Dermis blood vessel endothelial cell (primary cell): Measurements from ENCODE around the gene ZC3H13. TPM values are rescaled to one million over a fixed set of nuclear protein-coding genes. Genes with fewer than 3 reads are reported as not detected.
"Not testable (repeated sequence)": the region's sequence is repeated elsewhere in the genome, so short reads cannot be mapped to it uniquely, and the experiment has no call there.

Experiments
- DNase-seq: peaks from one replicate; pipeline ENCODE4 v3.0.0; 2010
- total RNA-seq: library from RNA; depleted of rRNA; stranded (reverse); fragments of >200 nt; gene quantifications from 2 replicates; pipeline ENCODE4 v1.2.3, GENCODE V29; 2014

The ZC3H13 gene
- total RNA-seq, 1 donor from 2014 or later, result 14.1 TPM

DNA sequence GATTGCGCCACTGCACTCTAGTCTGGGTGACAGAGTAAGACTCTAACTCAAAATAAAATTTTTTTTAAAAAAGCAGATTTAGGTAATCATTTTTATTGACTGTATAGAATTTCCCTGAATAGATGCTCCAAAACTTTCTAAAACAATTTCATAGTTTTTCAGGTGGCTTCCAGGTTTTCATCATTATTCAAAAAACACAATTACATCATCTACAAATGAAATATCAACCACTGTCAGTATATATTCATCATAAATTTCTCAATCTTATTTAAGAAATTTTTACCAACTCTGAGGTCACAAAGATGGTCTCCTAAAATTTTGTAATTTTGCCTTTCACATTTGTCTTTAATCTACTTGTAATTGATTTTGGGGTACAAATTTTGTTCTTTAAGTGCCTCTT, 48.1 kb downstream of the ZC3H13 start:
- no peak for DNase-seq

DNA sequence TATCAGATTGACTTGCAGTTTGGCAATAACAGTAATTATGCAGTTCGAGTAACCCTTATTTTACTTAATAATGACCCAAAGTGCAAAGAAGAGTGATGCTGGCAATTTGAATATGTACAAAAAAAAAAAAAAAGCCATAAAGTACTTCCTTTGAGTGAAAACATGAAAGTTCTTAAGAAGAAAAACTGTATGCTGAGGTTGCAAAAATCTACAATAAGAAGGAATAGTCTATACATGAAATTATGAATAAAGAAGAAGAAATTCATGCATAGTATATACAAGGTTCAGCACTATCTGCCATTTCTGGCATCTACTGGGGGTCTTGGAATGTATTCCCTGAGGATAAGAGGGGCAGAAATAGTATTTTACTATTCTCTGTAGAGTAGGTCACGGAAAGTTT, 55.9 kb downstream of the ZC3H13 start:
- no peak for DNase-seq

DNA sequence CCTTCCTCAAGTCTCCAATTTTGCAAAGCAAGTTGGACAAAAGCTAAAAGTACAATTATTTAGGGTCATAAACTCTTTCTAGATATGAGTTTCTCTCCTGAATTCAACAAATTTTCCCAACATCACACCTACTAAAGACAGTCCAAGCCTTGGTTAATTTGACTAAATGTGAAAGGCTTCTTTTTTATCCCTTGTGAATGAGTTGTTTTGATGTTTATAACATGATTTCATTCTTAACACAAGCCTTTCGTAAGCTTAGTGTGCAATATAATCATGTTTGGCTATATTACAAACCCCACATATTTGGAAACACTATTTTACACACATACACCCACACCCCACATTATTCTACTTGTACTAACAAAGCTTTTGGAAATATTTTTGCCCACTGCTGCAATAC, 57.3 kb downstream of the ZC3H13 start:
- DNase-seq, result no peak

DNA sequence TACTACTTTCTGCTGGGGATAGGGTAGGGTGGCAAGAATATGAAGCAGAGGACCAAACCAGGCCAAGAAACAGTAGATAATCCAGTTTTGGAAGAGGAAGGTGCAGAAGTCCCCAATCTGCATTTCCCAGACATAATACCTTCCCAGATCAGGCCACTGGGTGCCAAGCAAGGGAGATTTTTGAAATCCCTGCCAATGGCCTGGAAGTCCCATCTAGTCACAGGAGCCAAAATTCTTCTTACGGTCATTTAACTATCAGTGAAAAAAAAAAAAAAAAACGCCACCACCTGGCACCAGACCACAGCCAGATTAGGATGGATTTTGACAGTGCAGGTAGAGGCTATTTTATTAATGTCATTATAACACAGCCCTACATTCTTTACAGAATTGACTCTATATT, 57.8 kb downstream of the ZC3H13 start:
- no peak for DNase-seq

DNA sequence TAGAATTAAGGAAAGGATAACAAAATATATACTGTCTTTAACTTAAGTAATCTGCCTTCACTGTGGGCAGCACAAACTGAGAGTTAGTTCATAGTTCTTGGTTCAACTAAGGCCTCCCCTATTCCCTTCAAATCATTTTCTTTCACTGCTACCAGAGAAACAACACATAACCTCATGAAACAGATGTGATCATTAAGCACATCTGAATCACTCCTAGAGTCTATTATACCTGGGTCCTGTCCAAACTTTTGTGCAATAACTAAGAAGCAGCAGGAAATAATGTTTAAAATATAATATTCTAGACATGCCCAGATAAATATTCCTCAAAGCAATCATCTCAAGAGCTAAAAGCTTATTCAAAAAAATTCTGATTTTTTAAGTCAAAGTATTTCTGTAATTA, 62.9 kb downstream of the ZC3H13 start:
- no peak for DNase-seq

DNA sequence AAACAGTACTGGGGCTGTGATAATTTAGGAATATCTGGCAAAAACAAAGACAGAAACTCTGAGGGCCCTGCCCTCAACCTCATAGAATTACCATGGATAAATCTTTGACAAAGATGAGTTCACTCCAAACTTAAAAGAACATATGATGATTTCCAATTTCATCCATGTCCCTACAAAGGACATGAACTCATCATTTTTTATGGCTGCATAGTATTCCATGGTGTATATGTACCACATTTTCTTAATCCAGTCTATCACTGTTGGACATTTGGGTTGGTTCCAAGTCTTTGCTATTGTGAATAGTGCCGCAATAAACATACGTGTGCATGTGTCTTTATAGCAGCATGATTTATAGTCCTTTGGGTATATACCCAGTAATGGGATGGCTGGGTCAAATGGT, 71.4 kb downstream of the ZC3H13 start:
- not testable (repeated sequence) for DNase-seq

DNA sequence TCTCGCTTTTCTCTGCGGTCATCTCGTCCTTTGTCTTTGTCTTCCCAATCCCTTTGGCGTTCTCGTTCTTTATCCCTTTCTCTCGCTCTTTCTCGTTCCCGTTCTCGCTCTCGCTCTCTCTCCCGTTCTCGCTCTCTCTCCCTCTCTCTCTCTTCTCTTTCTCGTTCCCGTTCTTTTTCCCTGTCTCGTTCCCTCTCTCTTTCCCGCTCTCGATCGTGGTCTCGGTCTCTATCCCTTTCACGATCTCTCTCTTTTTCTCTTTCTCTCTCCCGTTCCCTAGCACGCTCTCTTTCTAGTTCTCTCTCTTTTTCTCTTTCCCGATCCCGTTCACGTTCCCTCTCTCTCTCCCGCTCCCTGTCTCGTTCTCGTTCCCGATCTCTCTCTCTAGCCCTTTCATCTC, 77.2 kb downstream of the ZC3H13 start:
- no peak for DNase-seq

DNA sequence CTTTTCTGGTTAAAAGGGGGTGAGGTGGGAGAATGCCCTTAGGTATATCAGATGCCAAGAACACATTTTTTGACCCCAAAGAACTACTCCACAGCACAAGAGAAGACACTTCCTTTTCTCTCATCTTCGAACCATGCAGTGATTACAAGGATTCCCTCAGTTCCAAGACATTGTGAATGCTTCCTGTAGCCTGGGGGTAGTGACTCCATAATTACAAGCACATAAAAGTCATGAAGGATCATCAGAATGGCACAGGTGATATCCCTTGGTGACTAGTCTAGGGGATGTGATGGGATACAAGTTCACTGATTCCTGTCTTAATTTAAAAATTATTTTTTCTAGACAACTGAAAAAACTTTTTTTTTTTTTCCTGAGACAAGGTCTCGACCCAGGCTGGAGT, 78.0 kb downstream of the ZC3H13 start:
- no peak for DNase-seq

DNA sequence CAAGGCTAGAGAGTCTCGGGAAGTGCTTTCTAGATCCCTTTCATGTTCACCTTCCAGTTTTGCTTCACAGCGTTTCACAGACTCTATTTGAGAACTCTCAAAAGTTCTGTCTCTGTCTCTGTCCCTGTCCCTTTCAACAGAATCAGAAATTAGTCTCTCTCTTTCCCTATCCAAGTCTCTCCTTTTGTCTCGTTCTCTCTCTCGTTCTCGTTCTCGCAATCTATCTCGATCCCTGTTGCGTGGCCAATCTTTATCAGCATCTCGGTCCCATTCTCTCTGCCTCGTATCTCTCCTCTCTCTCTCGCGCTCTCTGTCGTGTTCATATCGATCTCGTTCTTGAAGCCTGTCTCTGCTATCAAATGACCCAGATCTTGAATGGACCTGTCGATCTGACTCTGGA, 85.0 kb downstream of the ZC3H13 start:
- no peak for DNase-seq

DNA sequence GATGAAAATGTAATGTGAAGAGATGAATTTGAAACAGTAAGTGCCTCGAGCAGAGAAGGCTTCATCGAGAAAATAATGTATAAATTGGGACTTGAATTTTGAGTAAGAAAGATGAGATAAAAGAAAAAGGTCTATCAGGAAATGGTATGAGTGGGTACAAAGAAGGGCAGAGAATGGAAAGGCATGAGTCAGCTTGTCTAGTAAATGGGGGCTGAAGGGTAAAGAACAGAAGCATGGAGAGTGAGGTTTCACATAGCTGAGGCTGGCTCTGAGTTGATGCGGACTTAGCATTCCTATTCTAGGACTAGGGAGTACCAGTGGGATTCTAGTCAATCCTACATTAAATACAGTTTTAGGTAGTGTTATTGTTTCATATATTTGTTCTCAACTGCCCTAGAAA, 85.8 kb downstream of the ZC3H13 start:
- DNase-seq, result no peak

DNA sequence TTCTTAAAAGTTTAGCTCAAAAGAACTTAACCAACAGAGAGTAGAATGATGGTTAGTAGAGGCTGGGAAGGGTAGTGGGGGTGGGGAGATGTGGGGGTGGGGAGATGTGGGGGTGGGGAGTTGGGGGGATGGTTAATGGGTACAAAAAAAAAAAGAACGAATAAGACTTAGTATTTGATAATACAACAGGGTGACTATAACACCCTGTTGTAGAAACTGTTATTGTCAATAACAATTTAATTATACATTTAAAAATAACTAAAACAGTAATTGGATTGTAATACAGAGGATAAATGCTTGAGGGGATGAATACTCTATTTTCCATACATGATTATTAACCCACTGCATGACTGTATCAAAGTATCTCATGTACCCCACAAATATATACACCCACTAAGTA, 91.1 kb downstream of the ZC3H13 start:
- no peak for DNase-seq

DNA sequence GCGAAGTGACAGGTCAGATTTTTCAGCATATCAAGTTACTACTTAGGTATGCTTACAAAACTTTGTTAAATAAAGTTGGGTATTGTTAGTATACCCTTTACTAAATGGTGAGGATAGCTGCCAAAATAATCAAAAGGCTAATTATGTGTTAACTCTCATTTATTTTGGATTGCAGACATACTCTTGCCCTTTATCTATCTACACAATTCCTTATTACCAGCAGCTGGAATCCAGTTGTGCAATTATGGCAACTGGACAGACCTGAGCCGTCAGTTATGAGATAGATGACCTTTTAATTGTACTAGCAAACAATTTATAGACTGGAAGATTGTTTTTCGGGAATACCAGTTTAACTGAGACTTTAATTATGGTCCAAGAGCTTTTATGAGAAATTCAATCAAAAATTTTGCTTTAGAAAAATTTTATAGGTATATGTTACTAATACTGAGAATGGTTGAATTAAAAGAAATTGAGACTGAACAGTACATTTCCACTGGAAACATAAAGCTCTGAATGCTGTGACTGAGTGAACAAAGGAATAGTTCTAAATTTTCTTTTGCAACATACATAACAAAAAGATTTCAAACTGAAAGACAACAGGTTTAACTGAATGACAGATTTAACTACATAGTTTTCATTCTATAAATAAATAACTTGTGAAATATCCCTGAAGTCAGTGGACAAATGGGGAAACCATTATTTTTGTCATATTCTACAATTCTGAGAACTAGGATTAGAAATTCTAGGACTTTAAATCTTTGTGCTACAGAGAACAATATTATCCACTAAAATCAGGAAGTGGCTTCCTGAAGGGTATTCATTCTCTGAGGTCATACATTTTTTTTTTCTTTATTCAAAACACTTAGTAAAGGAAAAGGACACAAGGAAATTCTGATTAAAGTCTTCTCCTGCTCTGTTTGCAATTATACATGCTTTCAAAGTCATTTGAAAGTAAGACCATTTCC, 97.4 kb downstream of the ZC3H13 start:
- DNase-seq, result peak; percentile 40

DNA sequence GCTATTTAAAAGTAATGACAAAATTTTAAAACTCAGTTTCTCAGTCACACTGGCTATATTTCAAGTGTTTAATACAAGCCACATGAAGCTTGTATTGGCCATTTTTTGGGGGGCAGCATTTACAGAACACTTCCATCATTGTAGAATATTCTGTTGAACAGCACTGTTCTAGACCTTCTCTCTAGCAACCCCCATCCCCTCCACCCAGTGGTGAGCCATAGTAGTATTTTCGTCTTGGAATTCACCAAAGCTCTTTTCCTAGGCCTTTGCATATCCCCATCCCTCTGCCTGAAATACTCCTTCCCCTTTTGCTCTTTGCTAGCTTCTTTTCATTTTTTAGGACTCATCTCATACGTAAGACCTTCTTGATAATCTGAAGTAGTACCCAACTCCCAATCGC, 99.5 kb downstream of the ZC3H13 start:
- no peak for DNase-seq

DNA sequence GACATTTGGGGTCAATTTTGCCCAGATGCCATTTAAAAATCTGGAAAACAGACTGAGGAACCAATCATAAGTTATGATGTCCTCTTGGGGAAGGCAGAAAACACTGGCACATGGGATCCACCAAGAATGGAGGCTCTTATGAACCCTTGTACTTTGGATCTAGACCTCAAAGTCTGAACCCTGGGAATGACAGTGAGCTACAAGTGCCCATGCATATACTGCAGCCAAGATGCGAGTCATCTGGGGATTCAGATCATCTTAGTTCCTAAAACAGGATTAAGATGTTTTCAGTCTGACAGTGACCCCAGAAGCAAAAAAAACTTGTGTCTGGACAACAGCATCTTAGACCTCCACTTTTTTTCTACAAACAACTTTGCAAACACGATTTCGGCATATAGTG, 100.8 kb downstream of the ZC3H13 start:
- DNase-seq, result no peak

DNA sequence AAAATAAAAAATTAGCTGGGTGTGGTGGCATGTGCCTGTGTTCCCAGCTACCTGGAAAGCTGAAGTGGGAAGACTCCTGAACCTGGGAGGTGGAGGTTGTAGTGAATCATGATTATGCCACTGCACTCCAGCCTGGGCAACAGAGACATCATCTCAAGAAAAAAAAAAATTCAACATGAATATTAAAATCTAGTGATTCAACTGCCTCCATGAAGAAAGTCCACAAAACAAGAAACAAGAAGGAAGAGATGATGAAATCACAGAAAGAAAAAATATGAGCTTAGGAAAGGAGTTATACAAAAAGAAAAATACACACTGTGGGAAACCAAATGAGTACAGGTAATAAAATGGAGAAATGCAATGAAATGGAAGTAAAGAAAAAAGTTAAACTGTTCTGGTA, 101.4 kb downstream of the ZC3H13 start:
- no peak for DNase-seq

DNA sequence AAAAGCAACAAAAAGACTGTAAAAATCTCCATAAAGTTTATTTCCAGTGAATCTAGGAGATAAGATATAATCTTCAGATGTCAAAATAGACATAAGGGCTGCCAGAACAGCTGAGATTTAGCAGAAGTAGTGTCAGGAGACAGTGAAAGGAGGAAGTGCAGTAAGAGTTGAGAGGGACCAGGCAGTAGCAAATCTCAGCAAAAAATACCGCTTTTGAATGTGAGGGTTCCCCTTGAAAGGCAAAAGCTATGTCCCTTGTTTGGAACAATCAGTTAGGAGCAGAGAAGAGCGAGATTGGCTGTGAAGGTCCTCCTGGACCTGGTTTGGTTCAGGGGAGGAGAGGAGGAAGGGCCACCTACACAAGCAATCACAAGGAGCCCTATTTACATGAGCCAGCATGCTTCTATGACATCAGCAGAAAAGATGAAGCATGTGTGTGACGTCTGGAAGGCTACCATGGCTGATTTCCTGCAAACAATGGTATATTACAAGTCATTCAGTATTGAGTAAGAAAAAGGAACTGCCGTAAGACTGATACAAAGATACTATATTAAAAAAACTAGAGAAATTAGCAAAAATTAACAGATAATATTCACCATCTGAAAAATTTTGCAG, 102.1 kb downstream of the ZC3H13 start:
- DNase-seq, result no peak

DNA sequence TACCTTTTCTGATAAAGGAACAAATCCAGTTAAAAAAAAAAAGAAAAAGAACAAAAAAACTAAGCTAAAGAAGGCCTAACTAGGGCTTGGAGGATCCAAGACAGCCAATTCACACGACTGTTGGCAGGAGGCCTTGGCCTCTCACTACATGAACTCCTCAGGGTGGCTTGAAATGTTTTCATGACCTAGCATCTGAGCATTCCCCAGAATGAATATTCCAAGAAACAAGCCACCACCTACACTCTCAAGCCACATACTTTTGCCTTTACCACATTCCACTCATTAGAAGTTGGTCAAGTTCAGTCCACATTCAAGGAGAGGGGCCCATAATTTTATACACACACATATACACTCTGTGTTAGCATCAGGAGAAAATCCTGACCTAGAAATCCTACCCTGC, 103.4 kb downstream of the ZC3H13 start:
- no peak for DNase-seq

DNA sequence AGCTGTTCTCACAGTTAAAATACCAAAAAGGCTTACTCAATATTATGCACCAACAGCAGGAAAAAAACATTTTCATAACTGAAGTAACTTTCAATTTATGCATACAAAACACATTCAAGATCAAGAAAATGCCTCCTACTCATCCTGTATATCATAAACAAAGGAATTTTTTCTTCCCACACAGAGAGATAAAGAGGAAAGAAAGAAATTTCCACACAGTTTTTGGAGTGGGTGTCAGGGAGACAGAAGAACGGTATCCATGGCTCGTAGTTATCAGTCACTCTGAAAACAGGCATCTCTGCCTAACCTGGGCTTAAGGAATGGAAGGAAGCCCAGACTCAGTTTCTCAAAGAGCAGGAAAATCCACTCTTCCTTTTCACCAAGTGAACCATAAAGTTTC, 108.6 kb downstream of the ZC3H13 start:
- DNase-seq, result no peak

DNA sequence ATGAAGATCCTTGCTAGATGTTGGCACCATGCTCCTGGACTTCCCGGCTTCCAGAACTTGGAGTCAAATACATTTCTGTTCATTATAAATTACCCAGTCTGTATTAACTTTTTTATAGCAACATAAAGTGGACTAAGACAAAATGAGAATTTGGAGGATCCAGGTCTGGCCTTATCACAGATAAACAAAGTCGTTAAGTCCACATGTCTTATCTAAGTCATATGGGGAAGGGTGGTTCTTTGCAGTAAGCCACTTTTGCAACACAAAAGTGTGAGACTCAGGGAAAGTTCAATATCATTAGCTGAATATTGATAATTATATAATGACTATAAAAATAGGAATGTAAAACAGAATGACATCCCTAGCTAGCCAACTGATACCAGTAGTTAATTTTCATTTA, 109.4 kb downstream of the ZC3H13 start:
- DNase-seq, result no peak

DNA sequence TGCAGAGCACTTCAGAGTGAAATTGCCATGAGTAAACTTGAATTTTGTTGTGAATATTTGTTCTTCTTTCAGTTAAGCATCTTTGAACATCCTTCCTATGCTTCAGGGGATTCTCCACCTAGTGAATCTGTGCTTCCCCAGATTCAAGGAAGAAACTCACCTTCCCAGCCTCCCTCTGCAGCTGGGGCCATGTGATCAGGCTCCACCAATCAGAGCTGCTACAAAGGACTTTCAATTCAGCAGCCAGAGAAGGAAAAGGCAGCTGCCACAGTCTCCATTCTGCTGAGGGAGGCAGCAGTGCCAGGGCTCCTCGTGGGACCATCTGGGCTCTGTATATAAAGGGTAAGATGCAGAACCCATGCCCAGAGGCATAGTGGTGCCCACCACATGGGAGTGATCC, 111.3 kb downstream of the ZC3H13 start:
- no peak for DNase-seq

DNA sequence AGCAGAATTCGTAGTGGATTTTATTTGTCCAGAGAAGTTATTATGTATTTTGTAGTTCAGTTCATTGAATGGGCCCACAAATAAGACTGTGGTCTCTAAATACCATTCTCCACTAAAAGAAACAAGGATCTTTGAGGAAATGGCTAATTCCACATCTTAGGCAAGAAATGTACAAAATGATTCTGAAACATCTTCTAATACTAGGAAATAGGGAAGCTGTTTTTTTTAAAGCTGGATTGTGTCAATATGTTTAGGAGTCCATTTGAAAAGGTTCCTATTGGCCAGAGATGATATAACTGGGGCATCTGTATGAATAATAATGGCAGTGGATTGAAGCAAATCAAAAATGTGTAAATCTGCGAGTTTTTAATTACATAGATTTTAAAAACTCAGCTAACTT, 112.5 kb downstream of the ZC3H13 start:
- DNase-seq, result no peak

DNA sequence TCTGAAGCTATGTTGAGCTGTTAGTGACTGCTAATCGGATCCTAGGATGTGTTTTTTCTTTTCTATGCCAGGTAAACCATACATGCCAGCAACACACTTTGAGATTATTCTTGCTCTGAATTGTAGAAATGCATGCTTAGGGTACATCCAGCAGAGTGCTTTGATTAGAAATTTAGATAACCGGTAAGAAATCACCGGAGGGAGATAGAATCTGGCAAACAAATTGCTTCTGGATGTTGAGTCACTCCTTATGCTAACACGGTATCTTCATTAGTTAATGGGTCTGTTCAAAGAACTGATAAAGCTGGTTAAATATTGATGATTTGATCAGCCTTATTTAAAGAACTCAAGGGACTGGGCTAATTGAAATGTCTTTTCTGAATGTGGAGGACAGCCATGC, 115.9 kb downstream of the ZC3H13 start:
- no peak for DNase-seq

DNA sequence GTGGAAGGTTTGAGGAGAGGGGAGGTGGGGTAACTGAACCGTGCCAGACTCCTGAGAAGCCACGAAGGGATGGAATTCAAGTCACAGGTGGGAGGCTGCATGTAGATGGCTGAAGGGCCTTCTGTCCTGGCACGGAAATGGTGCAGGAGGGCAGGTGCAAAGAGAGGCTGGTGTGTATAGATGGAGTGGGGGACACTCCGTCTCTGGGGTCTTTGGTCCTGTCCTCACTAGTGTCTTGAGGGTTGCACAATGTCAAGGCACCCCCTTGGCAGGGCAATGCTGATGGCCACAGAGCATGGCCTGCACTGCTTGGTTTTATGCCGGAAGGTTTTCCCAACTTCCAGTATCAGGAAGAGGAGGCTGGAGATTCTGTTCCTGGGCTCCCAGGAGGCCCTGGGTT, 118.3 kb downstream of the ZC3H13 start:
- no peak for DNase-seq

DNA sequence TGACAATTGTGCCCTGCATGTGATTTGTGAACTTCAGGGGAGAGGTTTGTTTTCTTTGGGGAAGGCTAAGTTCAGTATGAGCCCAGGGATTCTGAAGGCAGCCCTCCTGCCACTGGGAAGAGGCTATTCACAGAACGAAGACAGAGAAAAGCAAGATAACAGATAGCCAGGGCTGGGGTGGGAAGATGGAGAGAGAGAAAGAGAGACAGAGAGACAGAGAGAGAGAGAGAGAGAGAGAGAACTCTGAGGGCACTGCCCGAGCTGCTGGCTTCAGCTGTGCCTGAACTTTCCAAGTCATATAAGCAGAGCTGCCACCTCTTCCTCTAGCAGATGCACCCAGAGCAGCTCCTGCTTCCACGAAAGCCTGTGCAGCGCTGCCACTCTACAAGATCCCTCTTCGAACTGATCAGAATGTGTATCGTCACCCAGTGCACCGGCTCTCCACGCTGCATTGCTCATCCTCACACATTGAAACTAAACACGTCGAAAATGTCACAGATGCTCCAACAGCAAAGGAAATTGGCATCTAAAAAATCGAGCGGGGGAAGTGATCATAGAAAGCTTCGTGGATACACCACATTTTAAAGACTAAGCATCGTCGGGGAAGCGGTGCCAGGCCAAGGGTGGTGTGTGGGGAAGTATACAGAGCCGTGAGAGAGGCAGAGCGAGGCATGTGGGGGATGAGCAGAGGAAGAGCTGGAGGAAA, 119.2 kb downstream of the ZC3H13 start:
- no peak for DNase-seq
